Neuronal stem cell (in vitro differentiated cells): Measurements from ENCODE around the gene KIAA0408. TPM values are rescaled to one million over a fixed set of nuclear protein-coding genes. Genes with fewer than 3 reads are reported as not detected.
"Not testable (repeated sequence)": the region's sequence is repeated elsewhere in the genome, so short reads cannot be mapped to it uniquely, and the experiment has no call there.

Experiments used
- DNase-seq: peaks from one replicate; pipeline ENCODE4 v3.0.0-alpha.2; 2013; ENCODE audit warnings: low spot score
- H2AFZ ChIP-seq: one replicate; pipeline ENCODE4 v1.6.1; 2013; ENCODE audit warnings: mild to moderate bottlenecking, low read length, inconsistent platforms
- H2AK5ac ChIP-seq: 2 replicates; pipeline ENCODE4 v1.6.1; 2013; ENCODE audit warnings: low read depth, mild to moderate bottlenecking, inconsistent platforms, low read length, moderate library complexity, mixed read lengths
- H2BK120ac ChIP-seq: 2 replicates; pipeline ENCODE4 v1.6.1; 2013; ENCODE audit warnings: low read depth, mild to moderate bottlenecking, inconsistent platforms, low read length, moderate library complexity, mixed read lengths
- H2BK12ac ChIP-seq: one replicate; pipeline ENCODE4 v1.6.1; 2013; ENCODE audit warnings: low read length, inconsistent platforms
- H2BK15ac ChIP-seq: 2 replicates; pipeline ENCODE4 v1.6.1; 2013; ENCODE audit warnings: mild to moderate bottlenecking, low read length, inconsistent platforms, mixed read lengths
- H2BK5ac ChIP-seq: one replicate; pipeline ENCODE4 v1.6.1; 2013; ENCODE audit warnings: inconsistent platforms, mild to moderate bottlenecking, low read length, moderate library complexity
- H3K14ac ChIP-seq: one replicate; pipeline ENCODE4 v1.6.1; 2013; ENCODE audit warnings: low read length, inconsistent platforms
- H3K18ac ChIP-seq: 2 replicates; pipeline ENCODE4 v1.6.1; 2013; ENCODE audit warnings: low read length, inconsistent platforms
- H3K23ac ChIP-seq: 2 replicates; pipeline ENCODE4 v1.6.1; 2013; ENCODE audit warnings: low read depth, mild to moderate bottlenecking, mixed read lengths, low read length, inconsistent platforms; ENCODE audit not compliant: poor library complexity
- H3K27ac ChIP-seq: replicated peaks from 3 replicates; pipeline ENCODE4 v1.5.1; 2013; ENCODE audit warnings: low read length, inconsistent platforms
- H3K27me3 ChIP-seq, 3 experiments: 2 replicates each; pipeline ENCODE4 v1.6.1; 2013; ENCODE audit warnings: low read length in 3 of 3, mild to moderate bottlenecking in 2 of 3, inconsistent platforms in 1 of 3, low read depth in 1 of 3, mixed read lengths in 1 of 3, moderate library complexity in 1 of 3; ENCODE audit not compliant: control insufficient read depth in 3 of 3, insufficient read depth in 3 of 3
- H3K36me3 ChIP-seq, 2 donors: replicated peaks in 1 of 2; 2 replicates each; pipeline ENCODE4 v1.6.1; 2013; ENCODE audit warnings: low read length in 2 of 2; ENCODE audit not compliant: control insufficient read depth in 2 of 2, insufficient read depth in 2 of 2
- H3K4ac ChIP-seq: 2 replicates; pipeline ENCODE4 v1.6.1; 2013; ENCODE audit warnings: inconsistent platforms, mild to moderate bottlenecking, low read length, moderate library complexity
- H3K4me1 ChIP-seq, 2 donors: 1 replicate in 1 of 2; 2 replicates in 1 of 2; pipeline ENCODE4 v1.6.1; 2013; ENCODE audit warnings: low read length in 2 of 2, low read depth in 1 of 2; ENCODE audit not compliant: control insufficient read depth in 2 of 2, insufficient read depth in 1 of 2
- H3K4me2 ChIP-seq: one replicate; pipeline ENCODE4 v1.6.1; 2013; ENCODE audit warnings: mild to moderate bottlenecking, low read length, inconsistent platforms; ENCODE audit not compliant: insufficient read depth, poor library complexity, severe bottlenecking
- H3K4me3 ChIP-seq, 2 donors: 2 replicates each; pipeline ENCODE4 v1.5.1; 2013; ENCODE audit warnings: low read length in 2 of 2, mild to moderate bottlenecking in 2 of 2, inconsistent platforms in 1 of 2, moderate library complexity in 1 of 2
- H3K79me1 ChIP-seq: one replicate; pipeline ENCODE4 v1.6.1; 2013; ENCODE audit warnings: low read depth, mild to moderate bottlenecking, inconsistent platforms, low read length, moderate library complexity
- H3K9ac ChIP-seq: one replicate; pipeline ENCODE4 v1.6.1; 2013; ENCODE audit warnings: mild to moderate bottlenecking, low read depth, low read length, inconsistent platforms; ENCODE audit not compliant: poor library complexity
- H3K9me3 ChIP-seq, 2 donors: replicated peaks in 1 of 2; 2 replicates each; pipeline versions ENCODE3 to v1.6.1; 2013; ENCODE audit warnings: low read length in 2 of 2, mild to moderate bottlenecking in 2 of 2, inconsistent platforms in 1 of 2, low read depth in 1 of 2, mixed read lengths in 1 of 2, moderate library complexity in 1 of 2; ENCODE audit not compliant: control insufficient read depth in 2 of 2, insufficient read depth in 1 of 2
- H4K8ac ChIP-seq: one replicate; pipeline ENCODE4 v1.6.1; 2013; ENCODE audit warnings: low read depth, mild to moderate bottlenecking, inconsistent platforms, low read length, moderate library complexity
- H4K91ac ChIP-seq: one replicate; pipeline ENCODE4 v1.6.1; 2013; ENCODE audit warnings: low read length, low read depth, mild to moderate bottlenecking, inconsistent platforms; ENCODE audit not compliant: poor library complexity
- WGBS, 2 donors: extraction: QIAGEN DNeasy Blood & Tissue Kit; methylation state at CpG; one replicate each; pipeline ENCODE4 v1.1.7; 2013; ENCODE audit warnings: missing lambda C conversion rate in 2 of 2, mixed read lengths in 1 of 2; ENCODE audit not compliant: insufficient read length in 2 of 2, insufficient replicate concordance in 1 of 2; ENCODE audit errors: extremely low coverage in 2 of 2; 5-methylcytosine and 5-hydroxymethylcytosine counted together
- small RNA-seq: library from polyadenylated mRNA; stranded (forward); fragments of <200 nt; extraction: miRNeasy Mini kit (QIAGEN cat#:217004); gene quantifications from one replicate; pipeline ENCODE3, GENCODE V24; 2013; ENCODE audit not compliant: insufficient read depth

Gene KIAA0408

DNA sequence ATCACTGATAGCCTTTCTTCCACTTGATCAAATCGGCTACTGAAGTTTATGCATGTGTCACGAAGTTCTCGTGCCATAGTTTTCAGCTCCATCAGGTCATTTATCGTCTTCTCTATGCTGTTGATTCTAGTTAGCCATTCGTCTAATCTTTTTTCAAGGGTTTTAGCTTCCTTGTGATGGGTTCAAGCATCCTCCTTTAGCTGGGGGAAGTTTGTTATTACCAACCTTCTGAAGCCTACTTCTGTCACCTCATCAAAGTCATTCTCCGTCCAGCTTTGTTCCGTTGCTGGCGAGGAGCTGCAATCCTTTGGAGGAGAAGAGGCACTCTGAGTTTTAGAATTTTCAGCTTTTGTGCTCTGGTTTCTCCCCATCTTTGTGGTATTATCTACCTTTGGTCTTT is 47.2 kb downstream of the KIAA0408 start:
- H3K14ac ChIP-seq, H4K8ac ChIP-seq, DNase-seq, H2AFZ ChIP-seq, H3K79me1 ChIP-seq, H2BK15ac ChIP-seq, H3K4me1 ChIP-seq, H3K27ac ChIP-seq, H2BK12ac ChIP-seq, H3K4me3 ChIP-seq, H3K27me3 ChIP-seq, H3K9ac ChIP-seq, H3K4ac ChIP-seq, H2BK5ac ChIP-seq, H2BK120ac ChIP-seq, H3K23ac ChIP-seq, H3K18ac ChIP-seq, H3K36me3 ChIP-seq, H3K9me3 ChIP-seq, H3K4me2 ChIP-seq, H4K91ac ChIP-seq, H2AK5ac ChIP-seq: not testable (repeated sequence)
- WGBS, 2 donors, result no CpG with 5 or more reads among the region's 8 CpGs

Small RNA genes within 50 kb of the gene (small RNA-seq; reads per million reads assigned to genes)
- not detected for gene KIAA0408
